HPDE6-E6E7 (cell line): Measurements from ENCODE around the gene IDH3B.
"Not testable (repeated sequence)": the region's sequence is repeated elsewhere in the genome, so short reads cannot be mapped to it uniquely, and the experiment has no call there.

Experiments used
- DNase-seq: peaks from one replicate; pipeline ENCODE4 v3.0.0; 2011; ENCODE audit warnings: missing footprints; ENCODE audit errors: extremely low spot score

IDH3B gene

GRCh38 chr20:2663887-2664719, at the start of gene IDH3B:
TSS of gene IDH3B (minus strand) at chr20:2664216. CDS start at chr20:2664188, 28 bp downstream.
- peak; percentile 97 for DNase-seq

- DNase-seq = no peak
These were observed 49.3 kb upstream of the IDH3B start for GRCh38 chr20:2713285-2713684.

- no peak for DNase-seq
These were observed 45.4 kb upstream of the IDH3B start for GRCh38 chr20:2709205-2709981.

GRCh38 chr20:2708665-2709064, 44.6 kb upstream of the IDH3B start:
- DNase-seq = no peak

GRCh38 chr20:2708073-2708415, 44.0 kb upstream of the IDH3B start:
- no peak for DNase-seq

- no peak for DNase-seq
These were observed 43.5 kb upstream of the IDH3B start for GRCh38 chr20:2707353-2708072.

- DNase-seq = no peak
These were observed 42.8 kb upstream of the IDH3B start for GRCh38 chr20:2706688-2707352.

GRCh38 chr20:2705931-2706645, 42.1 kb upstream of the IDH3B start:
- DNase-seq = no peak

GRCh38 chr20:2703716-2704475, 39.9 kb upstream of the IDH3B start:
- DNase-seq = no peak

GRCh38 chr20:2701671-2702081, 37.7 kb upstream of the IDH3B start:
- no peak for DNase-seq

GRCh38 chr20:2700913-2701620, 37.1 kb upstream of the IDH3B start:
- DNase-seq = no peak

GRCh38 chr20:2699775-2700413, 35.9 kb upstream of the IDH3B start:
- DNase-seq = no peak

GRCh38 chr20:2698912-2699311, 34.9 kb upstream of the IDH3B start:
- no peak for DNase-seq

- DNase-seq = no peak
These were observed 34.3 kb upstream of the IDH3B start for GRCh38 chr20:2698186-2698817.

GRCh38 chr20:2697768-2698167, 33.8 kb upstream of the IDH3B start:
- DNase-seq = no peak

GRCh38 chr20:2696646-2697045, 32.6 kb upstream of the IDH3B start:
- DNase-seq = no peak

GRCh38 chr20:2695984-2696525, 32.0 kb upstream of the IDH3B start:
- DNase-seq = not testable (repeated sequence)

- no peak for DNase-seq
These were observed 31.4 kb upstream of the IDH3B start for GRCh38 chr20:2695206-2695983.
